Activated CD8-positive, alpha-beta memory T cell treated with anti-CD3 and anti-CD28 coated beads for 48 hours (primary cell): ENCODE data around the gene DYNLT1.
"Not testable (repeated sequence)": the region's sequence is repeated elsewhere in the genome, so short reads cannot be mapped to it uniquely, and the experiment has no call there.

ENCODE experiments used
- DNase-seq, 3 experiments: peaks; one replicate each; pipeline ENCODE4 v3.0.0-alpha.2; 2020; ENCODE audit warnings: low read depth in 2 of 3, low spot score in 2 of 3

Gene DYNLT1

GRCh38 chr6:158644231-158645063 is at the start of gene DYNLT1:
TSS of gene DYNLT1 (minus strand) at chr6:158644743. CDS start at chr6:158644708, 35 bp downstream.
- peak; percentile 88 to 89 (median 89) for DNase-seq

DNA sequence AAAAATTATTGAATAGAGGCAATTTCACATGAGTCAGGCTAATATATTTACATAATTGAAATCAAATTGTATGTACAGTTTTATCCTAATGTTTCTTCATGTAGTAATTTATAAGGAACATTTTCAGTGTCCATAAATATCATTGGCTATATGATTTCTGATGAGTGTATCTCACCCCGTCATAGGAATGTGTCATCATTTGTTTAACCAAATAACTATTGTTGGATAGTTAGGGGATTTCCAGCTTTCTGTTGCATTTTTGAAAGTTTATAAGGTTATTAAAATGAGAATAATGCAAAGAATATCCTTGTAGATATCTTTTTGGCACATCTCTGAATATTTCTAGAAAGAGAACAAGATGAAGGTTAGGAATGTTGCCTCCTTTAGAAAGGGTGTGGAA is 44.3 kb upstream of the DYNLT1 start:
- no peak for DNase-seq

GRCh38 chr6:158687506-158687905 is 43.0 kb upstream of the DYNLT1 start:
- DNase-seq, result no peak

- DNase-seq, result no peak
Observed at GRCh38 chr6:158686791-158687381, 42.3 kb upstream of the DYNLT1 start.

DNA sequence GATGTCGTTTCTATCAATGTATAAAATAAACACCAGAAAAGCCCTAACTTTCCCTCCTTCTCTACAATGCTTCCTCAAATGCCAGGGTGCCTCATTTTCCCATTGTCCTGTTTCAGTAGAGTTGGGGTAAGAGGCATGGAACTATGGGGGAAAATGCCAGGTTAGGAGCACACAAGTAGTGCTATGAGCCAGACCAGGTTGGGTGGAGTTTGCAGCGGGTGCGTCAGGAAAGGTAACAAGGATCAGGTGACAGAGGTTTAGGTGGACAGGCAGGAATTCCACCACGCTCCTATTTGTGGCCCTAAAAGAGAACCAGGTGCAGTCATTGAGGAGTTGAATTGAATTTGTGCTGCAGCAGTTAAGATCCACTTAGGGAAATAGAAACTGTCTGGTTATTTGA is 41.8 kb upstream of the DYNLT1 start:
- DNase-seq, result no peak

- DNase-seq, result no peak
Observed at GRCh38 chr6:158684745-158685324, 40.3 kb upstream of the DYNLT1 start.

DNA sequence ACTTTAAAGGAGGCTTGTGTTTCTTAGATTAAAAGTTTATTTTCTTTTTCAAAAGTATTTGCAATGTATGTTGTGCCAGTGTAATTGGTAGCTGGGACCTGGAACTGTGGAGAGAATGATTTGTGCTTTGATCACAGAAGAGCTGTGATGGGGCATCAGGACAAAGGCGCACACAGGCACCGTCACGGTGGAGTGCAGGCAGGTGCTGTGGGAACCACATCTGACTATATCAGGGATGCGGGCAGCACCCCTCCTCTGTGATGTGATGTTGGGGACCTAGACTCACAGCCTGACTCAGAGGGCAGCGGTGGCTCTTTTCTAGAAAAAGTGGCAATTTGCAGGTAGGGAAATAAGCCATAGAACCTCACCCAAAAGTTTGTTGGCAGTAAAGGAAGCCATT is 39.8 kb upstream of the DYNLT1 start:
- no peak for DNase-seq

DNA sequence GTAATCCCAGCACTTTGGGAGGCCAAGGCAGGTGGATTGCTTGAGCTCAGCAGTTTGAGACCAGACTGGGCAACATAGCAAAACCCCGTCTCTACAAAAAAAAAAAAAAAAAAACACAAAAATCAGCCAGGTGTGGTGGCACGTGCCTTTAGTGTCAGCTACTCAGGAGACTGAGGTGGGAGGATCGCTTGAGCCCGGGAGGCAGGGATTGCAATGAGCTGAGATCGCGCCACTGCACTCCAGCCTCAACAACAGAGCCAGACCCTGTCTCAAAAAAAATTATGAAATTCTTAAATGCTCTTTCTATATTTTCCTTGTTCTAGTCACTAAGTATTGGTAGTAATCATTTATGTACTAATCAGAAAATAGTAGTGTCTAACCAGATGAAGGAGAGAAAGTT is 35.9 kb upstream of the DYNLT1 start:
- DNase-seq, result no peak

GRCh38 chr6:158680015-158680414 is 35.5 kb upstream of the DYNLT1 start:
- DNase-seq, result no peak

GRCh38 chr6:158677906-158678578 is 33.5 kb upstream of the DYNLT1 start:
- no peak for DNase-seq

DNA sequence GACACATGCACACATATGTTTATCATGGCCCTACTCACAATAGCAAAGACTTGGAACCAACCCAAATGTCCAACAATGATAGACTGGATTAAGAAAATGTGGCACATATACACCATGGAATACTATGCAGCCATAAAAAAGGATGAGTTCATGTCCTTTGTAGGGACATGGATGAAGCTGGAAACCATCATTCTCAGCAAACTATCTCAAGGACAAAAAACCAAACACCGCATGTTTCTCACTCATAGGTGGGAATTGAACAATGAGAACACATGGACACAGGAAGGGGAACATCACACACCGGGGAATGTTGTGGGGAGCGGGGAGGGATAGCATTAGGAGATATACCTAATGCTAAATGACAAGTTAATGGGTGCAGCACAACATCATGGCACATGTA is 32.6 kb upstream of the DYNLT1 start:
- not testable (repeated sequence) for DNase-seq

DNA sequence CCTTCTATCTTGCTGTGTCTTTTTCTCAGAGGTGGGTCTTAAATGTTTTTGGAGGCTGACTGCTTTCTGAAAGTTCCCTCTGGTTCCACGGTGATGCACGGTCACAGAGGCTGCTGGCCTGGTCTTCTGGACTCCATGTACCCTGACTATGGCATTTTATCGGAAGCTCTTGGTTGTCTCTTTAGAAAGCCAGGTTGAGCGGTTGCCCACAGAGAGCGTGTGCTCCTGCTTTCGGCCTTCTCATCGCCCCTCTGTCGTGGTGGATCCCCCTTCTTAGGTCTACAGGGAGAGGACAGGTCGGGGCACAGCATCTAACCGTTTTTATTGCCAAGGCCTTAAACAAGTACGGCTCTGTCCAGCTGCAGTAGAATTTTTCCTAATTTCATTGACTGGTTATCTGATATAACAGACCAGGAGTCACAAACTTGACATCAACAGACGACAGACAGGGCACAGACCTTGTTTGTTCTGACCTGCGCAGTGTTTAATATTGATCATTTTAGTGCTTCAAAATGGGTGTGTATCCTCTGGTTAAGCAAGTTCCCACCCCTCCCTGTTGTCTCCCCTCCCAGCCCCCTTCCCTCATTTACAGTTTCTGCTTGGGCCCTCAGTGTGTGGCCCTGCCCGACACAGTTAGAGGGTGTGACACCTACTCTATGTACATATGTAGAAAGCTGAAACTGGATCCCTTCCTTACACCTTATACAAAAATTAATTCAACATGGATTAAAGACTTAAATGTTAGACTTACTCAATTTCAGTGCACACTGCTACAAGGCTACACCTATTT is 30.0 kb upstream of the DYNLT1 start:
- no peak for DNase-seq

DNA sequence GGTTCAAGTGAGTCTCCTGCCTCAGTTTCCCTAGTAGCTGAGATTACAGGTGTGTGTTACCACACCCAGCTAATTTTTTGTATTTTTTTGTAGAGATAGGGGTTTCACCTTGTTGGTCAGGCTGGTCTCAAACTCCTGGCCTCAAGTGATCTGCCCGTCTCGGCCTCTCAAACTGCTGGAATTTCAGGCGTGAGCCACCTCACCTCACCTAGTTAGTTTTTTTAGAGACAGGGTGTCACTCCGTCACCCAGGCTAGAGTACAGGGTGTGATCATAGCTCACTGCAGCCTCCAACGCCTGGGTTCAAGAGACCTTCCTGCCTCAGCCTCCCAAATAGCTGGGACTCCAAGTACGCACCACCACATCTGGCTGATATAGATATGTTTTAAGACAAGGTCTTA is 28.2 kb upstream of the DYNLT1 start:
- DNase-seq, result no peak

- not testable (repeated sequence) for DNase-seq
Observed at GRCh38 chr6:158672119-158672518, 27.6 kb upstream of the DYNLT1 start.

GRCh38 chr6:158669145-158670035 is 24.8 kb upstream of the DYNLT1 start:
- no peak for DNase-seq

GRCh38 chr6:158668707-158669103 is 24.2 kb upstream of the DYNLT1 start:
- no peak for DNase-seq

- no peak for DNase-seq
Observed at GRCh38 chr6:158667360-158667981, 22.9 kb upstream of the DYNLT1 start.

DNA sequence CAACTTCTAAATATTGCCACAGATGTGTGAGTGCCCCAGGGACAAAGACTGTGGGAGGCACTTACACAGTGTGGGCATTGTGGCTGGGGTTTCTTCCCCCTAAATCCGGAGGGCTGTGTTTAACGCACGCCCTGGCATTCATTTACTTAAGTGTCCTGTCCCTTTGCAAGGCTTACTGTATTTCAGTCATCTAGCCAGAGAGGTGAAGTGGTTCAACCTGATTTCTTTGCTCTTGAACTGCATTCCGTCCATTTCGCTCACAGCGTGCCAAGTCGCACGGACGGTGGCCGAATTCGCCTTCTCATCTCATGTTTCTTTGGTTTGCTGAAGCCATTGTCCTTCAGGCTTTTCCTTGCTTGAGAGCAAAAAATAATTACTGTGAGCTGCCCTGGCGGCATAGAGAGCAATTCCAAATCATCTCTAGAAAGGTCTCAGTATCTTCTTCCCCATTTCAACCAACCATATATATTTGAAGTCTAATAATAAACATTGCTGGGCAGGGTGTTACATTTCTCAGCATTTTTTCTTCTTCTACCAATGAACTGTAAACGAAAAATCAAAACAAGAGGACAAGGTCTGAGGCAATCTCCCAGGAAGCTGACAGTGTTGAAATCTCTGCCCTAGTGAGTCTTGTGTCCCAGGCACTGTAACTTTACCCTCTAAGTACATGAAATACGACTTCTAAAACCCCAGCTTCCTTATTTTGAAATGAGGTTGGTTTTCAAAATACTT is 22.3 kb upstream of the DYNLT1 start:
- DNase-seq, result no peak

DNA sequence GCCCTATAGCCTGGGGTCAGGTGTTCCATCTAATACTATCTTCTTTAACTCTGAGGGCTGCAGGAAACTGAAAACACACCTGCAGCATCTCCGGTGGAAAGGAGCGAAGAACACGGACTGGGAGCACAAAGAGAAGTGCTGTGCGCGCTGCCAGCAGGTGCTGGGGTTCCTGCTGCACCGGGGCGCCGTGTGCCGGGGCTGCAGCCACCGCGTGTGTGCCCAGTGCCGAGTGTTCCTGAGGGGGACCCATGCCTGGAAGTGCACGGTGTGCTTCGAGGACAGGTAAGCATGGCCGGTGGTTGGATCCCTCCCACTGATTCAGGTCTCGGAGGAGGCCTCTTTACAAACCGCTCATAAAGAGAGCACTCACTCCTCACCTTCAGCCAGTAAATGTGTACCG is 20.8 kb upstream of the DYNLT1 start:
- DNase-seq, result no peak
